ENCODE data around the gene TM9SF3. TPM values are rescaled to one million over a fixed set of nuclear protein-coding genes. Genes with fewer than 3 reads are reported as not detected.
"Not testable (repeated sequence)": the region's sequence is repeated elsewhere in the genome, so short reads cannot be mapped to it uniquely, and the experiment has no call there.

TM9SF3 gene
- polyA plus RNA-seq, 3 donors = 212 to 229 (median 215) TPM

GRCh38 chr10:96570983-96571964 is 15.5 kb downstream of the TM9SF3 start:
- no peak for DNase-seq (ENCODE audit: low read depth in 3 of 3, low spot score in 2 of 3)

DNA sequence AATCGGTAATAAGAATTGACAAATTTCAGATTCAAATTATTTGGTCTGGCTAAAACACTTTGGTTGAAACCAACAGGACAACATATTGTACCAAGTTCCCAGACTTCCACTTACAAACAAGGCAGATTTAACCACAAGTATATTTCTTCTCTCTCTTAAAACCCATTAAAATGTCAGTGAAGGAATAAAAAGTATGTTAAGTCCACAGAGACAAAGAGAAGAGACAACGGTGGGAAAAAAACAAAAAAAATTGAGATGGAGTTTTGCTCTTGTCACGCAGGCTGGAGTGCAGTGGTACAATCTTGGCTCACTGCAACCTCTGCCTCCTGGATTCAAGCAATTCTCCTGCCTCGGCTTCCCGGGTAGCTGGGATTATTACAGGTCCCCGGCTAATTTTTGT is 16.3 kb downstream of the TM9SF3 start:
- no peak for DNase-seq (ENCODE audit: low read depth in 3 of 3, low spot score in 2 of 3)

DNA sequence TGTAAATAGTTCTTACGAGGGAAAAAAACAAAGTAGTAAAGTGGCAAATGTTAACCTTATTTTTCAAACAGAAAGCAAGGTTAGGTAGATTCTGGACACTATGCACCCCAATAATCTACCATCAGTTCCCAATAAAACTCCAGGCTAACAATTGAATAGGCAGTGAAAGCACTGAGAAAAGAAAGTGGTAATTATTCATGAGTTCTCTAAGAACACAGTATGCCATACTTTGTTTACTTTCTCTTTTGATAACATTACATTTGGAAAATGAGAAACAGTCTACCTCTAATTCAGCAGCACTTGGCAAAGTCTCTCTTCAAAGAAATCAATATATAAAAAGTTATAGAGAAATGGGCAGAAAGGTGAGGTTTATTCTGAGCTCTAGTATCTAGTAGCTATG is 18.4 kb downstream of the TM9SF3 start:
- no peak for DNase-seq (ENCODE audit: low read depth in 3 of 3, low spot score in 2 of 3)

- no peak for DNase-seq (ENCODE audit: low read depth in 3 of 3, low spot score in 2 of 3)
These were observed 21.0 kb downstream of the TM9SF3 start for GRCh38 chr10:96565774-96566173.

DNA sequence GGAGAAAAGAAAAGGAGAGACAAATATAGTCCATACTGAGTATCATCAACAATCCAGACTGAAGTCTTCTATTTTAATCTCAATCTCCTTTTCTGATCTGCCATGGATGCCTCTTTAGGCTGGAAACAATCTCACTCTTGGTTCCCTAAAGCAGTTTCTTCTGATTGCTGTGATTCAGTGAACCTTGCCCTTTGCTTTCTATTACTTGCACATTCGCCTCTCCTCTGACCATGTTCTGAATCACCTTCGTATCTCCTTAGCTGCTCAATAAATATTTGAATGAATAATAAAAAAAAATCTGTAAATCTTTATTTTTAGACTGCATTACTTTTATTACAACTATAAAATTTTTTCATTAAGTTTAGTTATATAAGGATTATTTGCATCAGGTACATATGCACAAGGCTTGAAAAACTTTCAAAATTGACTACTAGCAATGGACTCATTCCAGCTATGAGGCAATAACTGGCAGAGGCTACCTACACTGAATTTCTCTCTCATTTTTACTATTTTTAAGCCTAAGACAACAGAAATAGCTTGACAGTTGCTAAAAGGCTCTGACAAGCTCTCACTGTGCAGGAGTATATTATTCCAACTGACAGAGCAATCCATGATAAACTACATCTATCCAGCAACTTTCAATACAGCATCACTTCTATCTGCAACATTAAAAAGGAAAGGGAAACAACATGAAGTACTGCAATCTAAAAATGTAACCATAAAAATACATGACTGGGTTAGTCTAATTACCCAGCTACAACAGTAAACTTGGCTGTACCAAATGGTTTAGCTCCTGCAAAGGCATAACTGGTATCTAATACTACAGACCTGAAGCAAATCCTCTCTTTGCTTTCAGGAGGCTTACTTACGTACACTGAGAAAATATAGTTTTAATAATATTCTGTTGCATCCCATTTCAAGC is 25.6 kb downstream of the TM9SF3 start:
- DNase-seq (ENCODE audit: low read depth in 3 of 3, low spot score in 2 of 3) = no peak

- DNase-seq (ENCODE audit: low read depth in 3 of 3, low spot score in 2 of 3) = no peak
These were observed 26.3 kb downstream of the TM9SF3 start for GRCh38 chr10:96560489-96560888.

- no peak for DNase-seq (ENCODE audit: low read depth in 3 of 3, low spot score in 2 of 3)
These were observed 30.8 kb downstream of the TM9SF3 start for GRCh38 chr10:96556003-96556402.

- DNase-seq (ENCODE audit: low read depth in 3 of 3, low spot score in 2 of 3) = no peak
These were observed 31.5 kb downstream of the TM9SF3 start for GRCh38 chr10:96555330-96555729.

- DNase-seq (ENCODE audit: low read depth in 3 of 3, low spot score in 2 of 3) = no peak
These were observed 38.2 kb downstream of the TM9SF3 start for GRCh38 chr10:96548589-96548988.

GRCh38 chr10:96545558-96545957 is 41.3 kb downstream of the TM9SF3 start:
- not testable (repeated sequence) for DNase-seq (ENCODE audit: low read depth in 3 of 3, low spot score in 2 of 3)

- DNase-seq (ENCODE audit: low read depth in 3 of 3, low spot score in 2 of 3) = no peak
These were observed 44.9 kb downstream of the TM9SF3 start for GRCh38 chr10:96541921-96542320.

GRCh38 chr10:96540240-96540639 is 46.6 kb downstream of the TM9SF3 start:
- no peak for DNase-seq (ENCODE audit: low read depth in 3 of 3, low spot score in 2 of 3)

DNA sequence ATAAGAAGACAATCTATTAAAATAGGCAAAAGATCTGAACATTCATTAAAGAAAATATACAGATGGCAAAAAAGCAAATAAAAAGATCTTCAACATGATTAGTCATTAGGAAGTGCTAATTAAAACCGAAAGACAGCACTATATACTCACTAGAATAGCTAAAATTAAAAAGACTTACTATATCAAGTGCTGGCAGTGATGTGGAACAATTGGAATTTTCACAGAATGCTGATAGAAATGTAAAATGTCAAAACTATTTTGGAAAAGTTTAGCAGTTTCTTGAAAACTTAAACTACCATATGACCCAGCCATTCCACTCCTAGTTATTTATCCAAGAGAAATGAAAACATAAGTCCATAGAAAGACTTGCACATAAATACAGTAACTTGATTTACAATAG is 48.1 kb downstream of the TM9SF3 start:
- DNase-seq (ENCODE audit: low read depth in 3 of 3, low spot score in 2 of 3) = no peak

DNA sequence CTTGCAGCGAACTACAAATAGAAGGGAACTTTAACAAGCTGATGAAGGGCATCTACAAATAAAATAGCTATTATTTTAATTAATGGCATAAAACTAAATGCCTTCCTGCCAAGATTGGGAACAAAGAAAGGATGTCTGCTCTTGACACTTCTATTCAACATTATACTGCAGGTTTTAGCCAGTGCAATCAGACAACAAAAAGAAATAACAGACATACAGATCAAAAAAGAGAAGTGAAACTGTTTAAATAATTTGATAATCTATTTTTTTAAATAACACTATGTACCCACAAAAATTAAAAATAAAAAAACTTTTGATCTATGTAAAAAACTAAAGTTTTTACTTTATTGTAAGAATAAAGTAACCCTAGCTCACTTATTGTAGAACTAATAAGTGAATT is 50.7 kb downstream of the TM9SF3 start:
- no peak for DNase-seq (ENCODE audit: low read depth in 3 of 3, low spot score in 2 of 3)

DNA sequence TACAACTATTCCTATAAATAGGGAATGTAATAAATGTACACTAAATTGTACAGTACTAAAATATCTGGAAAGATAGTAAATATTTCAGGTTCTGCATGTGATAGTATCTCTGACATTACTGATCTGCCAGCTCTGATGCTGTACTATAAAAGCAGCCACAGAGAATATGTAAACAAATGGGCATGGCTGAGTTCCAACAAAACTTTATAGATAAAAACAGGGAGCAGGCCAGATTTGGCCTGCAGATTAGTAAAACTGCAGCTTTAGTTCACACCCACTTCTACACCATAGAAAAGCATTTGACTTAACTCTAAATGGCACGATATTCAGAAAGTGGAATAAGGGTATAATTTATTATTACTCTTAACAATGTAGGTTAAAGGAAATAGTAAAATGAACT is 54.3 kb downstream of the TM9SF3 start:
- DNase-seq (ENCODE audit: low read depth in 3 of 3, low spot score in 2 of 3) = no peak

GRCh38 chr10:96529634-96530279 is 57.1 kb downstream of the TM9SF3 start:
- no peak for DNase-seq (ENCODE audit: low read depth in 3 of 3, low spot score in 2 of 3)

GRCh38 chr10:96524741-96525140 is 62.1 kb downstream of the TM9SF3 start:
- no peak for DNase-seq (ENCODE audit: low read depth in 3 of 3, low spot score in 2 of 3)

DNA sequence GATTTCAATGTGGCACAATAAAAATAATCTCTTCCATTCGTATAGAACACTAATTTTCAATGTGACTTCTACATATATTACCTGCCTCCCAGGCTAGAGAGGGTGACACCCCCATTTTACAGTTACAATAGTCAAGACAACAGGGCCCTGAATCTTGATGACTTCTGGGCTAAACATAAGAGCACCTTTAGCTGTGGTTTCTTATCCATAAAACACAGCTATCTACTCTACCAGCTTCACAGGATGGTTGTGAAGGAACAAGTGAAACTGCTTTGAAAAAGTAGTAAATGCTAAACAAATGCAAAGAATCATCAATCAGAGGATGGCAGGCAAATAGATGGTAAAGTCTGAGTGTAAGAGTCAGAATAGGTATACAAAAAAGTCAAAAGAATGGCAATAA is 69.5 kb downstream of the TM9SF3 start:
- no peak for DNase-seq (ENCODE audit: low read depth in 3 of 3, low spot score in 2 of 3)

GRCh38 chr10:96516337-96516736 is 70.5 kb downstream of the TM9SF3 start:
- DNase-seq (ENCODE audit: low read depth in 3 of 3, low spot score in 2 of 3) = no peak

DNA sequence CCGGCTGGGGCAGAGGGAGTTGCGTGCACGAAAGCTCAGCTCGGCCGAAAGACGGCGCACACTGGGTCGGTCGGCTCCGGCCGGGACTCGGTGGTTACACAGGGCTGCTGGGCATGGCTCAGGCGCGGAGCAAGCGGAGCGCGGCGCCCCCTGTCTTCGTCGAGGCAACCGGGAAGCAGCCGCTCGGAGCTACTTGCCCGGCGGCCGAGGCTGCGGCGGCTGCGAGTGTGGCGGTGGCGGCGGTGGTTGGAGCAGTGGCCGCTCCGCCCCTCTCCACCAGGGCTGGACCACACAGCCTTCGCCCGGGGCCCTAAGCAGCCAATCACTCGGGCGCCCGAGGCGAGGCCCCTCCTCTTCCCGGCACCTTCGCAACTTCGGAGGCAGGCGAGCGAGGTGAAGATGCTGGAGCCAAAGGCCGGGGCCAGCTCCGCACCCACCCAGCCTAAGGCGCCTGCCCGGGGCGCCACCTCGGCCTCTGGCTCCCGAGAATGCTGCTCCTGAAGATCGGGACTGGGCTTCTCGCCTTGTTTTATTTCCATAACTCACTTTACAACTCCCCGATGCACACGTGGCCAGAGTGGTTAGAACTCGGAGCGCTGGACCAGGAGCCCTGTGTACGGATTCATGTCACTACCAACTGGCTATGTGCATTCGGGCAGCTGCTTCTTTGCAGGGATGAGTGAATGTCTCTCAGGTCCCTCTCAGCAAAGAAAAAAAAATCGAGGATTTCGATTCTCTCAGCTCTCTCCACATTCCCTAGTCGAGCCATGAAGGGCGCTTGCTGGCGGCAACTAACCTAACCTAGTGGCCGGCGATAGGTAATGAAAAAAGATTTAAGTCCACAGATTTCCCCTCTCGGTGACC is 72.9 kb downstream of the TM9SF3 start, which contains the start of gene TLL2:
Gene TLL2, minus strand, starts transcription at position 229 of the 864 bp plus-strand sequence. CDS start 241 bp downstream, outside the sequence.
- DNase-seq (ENCODE audit: low read depth in 3 of 3, low spot score in 2 of 3) = peak in 2 of 3 donors; percentile 55 to 63
